GM19043 (cell line): ENCODE data around the gene RAB40B.

Experiments
- ATAC-seq: cut with Tn5 transposase; IDR thresholded peaks from one replicate; pipeline ENCODE4 v1.9.1; 2021; ENCODE audit warnings: low read depth; ENCODE audit not compliant: unreplicated experiment

RAB40B gene

GRCh38 chr17:82674656-82675475, 23.6 kb downstream of the RAB40B start:
- no peak for ATAC-seq

DNA sequence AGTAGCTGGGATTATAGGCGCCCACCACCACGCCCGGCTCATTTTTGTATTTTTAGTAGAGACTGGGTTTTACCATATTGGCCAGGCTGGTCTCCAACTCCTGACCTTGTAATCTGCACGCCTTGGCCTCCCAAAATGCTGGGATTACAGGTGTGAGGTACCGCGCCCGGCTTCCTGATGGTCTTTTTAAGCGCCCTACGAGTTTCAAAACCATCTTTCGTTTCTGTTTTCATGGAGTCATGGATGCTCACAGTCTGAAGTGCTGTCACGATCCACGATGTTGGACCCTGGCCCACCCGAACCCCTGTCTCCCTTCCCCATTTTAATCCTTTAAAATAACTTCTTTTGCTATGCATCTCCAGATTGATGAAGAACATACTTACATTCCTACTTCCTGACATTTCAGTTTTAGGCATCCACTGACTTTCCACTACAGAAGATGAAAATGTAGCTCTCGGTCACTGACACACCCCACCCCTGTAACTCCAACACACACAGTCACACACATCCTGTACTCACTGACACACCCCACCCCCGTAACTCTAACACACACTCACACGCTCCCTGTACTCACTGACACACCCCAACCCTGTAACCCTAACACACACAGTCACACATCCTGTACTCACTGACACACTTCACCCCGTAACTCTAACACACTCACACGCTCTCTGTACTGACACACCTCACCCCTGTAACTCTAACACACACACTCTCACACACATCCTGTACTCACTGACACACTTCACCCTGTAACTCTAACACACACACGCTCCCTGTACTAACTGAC, 27.6 kb downstream of the RAB40B start:
- no peak for ATAC-seq

DNA sequence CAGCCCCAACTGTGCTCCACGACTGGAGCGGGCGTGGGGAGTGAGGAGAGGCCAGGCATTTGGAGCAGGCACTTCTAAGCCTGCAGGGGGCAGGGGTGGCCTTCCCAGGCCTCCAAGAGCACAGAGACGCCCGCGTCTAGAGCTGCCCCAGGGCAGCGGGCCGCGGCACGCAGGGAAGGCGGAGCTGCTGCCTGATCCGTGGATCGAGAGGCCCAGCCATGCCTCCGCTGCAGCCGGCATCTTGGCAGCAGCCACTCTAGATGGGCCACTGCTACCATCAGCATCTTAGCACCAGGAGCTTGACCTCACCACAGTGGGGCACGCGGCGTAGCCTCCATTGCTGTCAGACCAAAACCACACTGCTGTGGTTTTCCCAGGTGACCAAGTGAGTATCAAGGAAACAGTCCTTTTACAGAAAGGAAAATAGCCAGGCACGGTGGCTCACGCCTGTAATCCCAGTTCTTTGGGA, 29.8 kb downstream of the RAB40B start:
- ATAC-seq = no peak

DNA sequence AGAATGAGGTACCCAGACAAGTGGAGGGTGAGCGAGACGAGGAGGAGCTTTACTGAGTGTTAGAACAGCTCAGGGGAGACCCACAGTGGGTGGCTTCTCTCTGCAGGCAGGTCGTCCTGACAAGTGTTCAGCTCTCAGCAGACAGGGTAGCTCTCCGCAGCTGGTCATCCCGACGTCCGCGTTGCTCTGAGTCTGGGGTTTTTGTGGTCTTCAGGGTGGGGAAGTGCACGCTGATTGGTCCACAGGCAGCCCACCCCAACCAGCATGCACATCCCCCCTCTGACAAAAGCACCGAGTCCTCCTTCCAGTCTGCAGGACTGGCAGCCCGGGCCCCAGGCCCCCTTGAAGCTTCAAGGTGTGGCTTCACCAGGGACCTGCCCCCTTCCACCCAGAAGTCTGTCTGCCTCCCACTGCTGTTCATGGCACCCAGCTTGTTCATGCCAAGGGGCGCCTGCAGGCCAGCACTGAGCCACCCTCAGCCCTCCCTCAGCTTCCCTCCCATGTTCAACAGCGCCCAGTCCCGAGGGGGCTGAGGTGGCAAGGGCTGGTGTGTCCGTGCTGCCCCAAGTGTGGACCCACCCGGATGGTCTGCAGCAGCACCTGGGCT, 30.4 kb downstream of the RAB40B start:
- ATAC-seq = no peak

GRCh38 chr17:82667668-82668000, 30.9 kb downstream of the RAB40B start:
- no peak for ATAC-seq

- ATAC-seq = no peak
Observed at GRCh38 chr17:82666931-82667667, 31.4 kb downstream of the RAB40B start.

DNA sequence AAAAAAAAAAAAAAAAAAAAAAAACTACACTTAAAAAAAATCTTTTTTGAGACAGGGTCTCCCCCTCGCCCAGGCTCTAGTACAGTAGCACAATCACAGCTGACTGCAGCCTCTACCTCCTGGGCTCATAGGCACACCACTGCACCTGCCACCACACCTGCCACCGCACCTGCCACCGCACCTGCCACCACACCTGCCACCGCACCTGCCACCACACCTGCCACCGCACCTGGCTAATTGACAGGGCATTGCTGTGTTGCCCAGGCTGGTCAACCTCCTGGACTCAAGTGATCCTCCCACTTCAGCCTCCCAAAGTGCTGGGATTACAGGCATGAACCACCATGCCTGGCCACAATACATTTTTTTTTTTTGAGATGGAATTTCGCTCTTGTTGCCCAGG, 32.6 kb downstream of the RAB40B start:
- no peak for ATAC-seq

- ATAC-seq = no peak
Observed at GRCh38 chr17:82665217-82665616, 33.3 kb downstream of the RAB40B start.

- no peak for ATAC-seq
Observed at GRCh38 chr17:82664701-82665182, 33.8 kb downstream of the RAB40B start.

DNA sequence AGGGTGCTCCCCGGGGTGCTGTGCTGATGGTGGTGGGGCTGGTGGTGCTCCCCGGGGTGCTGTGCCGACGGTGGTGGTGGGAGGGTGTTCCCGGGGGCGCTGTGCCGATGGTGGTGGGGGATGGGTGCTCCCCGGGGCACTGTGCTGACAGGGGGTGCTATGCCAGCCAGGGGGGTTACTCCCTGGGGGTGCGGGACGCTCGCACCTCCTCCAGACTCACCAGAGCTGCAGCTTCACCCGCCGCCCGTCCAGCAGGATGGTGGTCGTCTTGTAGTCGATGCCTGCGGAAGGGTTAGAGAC, 34.3 kb downstream of the RAB40B start:
- no peak for ATAC-seq

DNA sequence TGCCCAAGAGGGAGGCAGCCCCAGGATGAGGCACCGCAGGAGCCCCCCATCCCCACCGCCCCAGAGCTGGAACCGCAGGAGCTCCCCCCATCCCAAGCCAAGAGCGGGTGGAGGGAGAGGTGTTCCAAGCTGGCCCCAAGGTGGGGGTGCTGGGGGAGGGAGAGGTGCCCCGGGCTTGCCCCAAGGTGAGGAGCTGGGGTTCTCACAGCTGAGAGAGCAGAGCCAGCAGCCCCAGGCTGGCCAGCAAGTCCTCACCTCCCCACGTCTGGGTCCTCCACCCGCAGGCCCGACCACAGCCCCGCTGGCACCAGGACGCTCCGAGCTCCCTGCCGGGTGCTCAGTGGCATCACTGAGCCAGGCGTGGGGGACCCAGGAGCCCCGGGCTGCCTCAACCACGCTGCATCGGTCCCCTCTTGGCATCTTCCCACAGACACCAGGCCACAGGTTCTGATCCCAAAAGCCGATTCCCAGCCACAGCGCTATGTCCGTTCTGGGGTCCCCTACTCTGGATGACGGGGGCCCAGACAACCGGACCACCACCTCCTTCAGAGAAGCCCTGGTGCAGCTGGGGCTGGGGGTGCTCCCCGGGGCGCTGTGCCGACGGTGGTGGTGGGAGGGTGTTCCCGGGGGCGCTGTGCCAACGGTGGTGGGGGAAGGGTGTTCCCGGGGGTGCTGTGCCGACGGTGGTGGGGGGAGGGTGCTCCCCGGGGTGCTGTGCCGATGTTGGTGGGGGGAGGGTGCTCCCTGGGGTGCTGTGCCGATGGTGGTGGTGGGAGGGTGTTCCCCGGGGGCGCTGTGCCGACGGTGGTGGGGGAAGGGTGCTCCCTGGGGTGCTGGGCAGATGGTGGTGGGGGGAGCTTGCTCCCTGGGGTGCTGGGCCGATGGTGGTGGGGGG, 34.9 kb downstream of the RAB40B start:
- ATAC-seq = no peak

GRCh38 chr17:82662711-82663261, 35.7 kb downstream of the RAB40B start:
- ATAC-seq = no peak

DNA sequence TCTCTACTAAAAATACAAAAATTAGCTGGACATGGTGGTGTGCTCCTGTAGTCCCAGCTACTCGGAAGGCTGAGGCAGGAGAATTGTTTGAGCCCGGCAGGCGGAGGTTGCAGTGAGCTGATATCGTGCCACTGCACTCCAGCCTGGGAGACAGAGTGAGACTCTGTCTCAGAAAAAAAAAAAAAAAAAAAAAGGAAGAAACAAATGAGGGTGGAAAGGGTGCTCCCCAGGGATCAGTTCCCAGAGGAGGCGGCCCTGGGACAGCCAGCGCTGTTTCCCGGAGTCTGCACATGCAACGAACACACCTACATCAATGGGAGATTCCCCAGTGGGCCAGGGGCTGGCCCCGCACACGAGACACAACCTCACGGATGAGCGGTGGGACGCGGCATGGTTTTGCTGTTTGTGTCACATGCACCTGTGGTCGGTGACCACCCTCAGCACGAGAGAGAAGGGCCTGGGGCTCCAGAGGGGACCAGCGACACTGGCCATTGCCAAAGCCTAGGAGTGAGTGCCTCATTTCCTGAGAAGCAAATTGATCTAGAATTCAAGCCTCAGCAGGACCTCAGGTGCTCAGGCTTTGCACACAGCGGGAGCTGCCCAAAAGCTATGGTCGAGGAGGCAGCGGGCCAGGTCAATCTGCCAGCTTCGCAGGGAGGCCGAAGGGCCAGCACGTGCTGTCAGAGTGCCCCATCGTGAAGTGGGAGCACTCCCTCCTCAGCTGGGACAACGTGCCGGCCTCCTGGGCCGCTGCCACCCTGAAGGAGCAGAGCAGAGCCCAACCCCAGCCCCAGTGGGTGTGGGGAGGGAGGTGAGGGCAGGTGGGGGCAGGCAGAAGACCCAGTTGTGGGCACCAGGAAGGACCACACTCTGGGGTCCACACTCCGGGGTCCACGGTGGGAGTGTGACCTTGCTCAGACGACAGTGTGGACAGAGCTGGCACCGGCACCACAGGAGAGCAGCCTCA, 36.5 kb downstream of the RAB40B start:
- no peak for ATAC-seq

GRCh38 chr17:82659886-82660285, 38.6 kb downstream of the RAB40B start:
- ATAC-seq = no peak

- ATAC-seq = no peak
Observed at GRCh38 chr17:82658796-82659452, 39.6 kb downstream of the RAB40B start.

DNA sequence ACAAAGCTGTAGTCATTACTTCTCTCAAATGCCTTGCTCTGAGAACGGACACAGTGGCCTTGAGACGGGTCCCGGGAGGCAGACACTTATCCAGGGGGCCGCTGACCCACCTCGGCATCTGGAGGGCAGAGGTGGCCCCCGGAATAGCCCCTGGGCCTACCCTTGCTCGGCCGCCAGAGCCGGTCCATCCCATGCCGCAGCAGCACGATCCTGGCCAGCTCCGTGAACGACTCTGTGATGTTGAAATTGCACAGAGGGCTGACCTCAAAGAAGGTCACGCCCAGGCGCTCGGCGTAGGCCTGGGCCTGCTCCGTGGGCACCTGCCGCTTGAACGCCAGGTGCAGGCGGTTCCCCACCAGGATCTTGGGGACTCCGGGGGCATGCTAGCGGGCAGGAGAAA, 40.2 kb downstream of the RAB40B start:
- no peak for ATAC-seq

GRCh38 chr17:82657926-82658325, 40.6 kb downstream of the RAB40B start:
- no peak for ATAC-seq

- ATAC-seq = no peak
Observed at GRCh38 chr17:82656266-82656665, 42.2 kb downstream of the RAB40B start.
